ENCODE results near the gene CTNS.

CTNS gene

GRCh38 chr17:3636154-3636907, at the start of gene CTNS, which contains the start of gene SHPK:
Gene CTNS (plus strand): TSS chr17:3636760. CDS start chr17:3640207, 3,447 bp downstream.
Gene SHPK (minus strand): TSS chr17:3636250. CDS start chr17:3636219, 31 bp downstream.
- peak; percentile 88 for FAIRE-seq

DNA sequence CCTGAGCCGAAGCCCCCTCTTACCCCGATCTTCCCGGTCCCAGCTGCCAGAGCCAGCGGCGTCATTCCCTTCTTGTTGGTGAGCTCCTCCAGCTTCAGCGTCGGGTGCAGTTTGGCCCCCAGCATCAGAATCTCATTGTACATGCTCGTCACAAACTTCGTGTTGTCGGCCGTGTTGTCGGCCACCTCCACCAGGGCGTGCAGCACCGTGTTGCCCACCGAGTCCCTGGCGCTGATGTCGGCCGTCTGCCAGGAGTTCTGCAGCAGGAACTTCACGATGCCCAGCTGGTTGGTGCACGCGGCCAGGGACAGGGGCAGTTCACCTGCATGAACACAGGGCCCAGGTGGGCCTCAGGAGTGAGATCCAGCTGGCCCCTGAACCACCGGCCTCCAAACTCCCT, 46.8 kb upstream of the CTNS start:
- no peak for FAIRE-seq

GRCh38 chr17:3590231-3590630, 46.3 kb upstream of the CTNS start:
- FAIRE-seq = no peak

GRCh38 chr17:3590768-3591167, 45.8 kb upstream of the CTNS start:
- FAIRE-seq = no peak

- FAIRE-seq = no peak
Observed at GRCh38 chr17:3592216-3592860, 44.2 kb upstream of the CTNS start.

DNA sequence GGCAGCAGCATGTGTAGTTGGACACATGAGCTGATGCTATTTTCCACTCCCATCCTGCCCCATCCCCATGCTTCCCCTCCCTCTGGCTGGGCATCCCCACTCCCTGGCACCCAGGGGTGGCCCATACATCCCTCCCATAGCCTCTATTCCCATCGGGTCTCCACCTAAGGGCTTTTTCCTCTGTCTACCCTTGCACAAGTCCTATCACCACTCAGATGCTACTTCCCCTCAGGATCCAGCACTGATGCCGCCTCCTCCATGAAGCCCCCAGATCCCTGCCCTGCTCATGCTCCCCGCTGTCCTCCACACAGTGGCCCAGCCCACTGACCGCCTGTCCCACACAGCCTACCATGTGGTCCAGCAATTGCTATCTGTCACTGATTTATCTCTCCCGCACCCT, 43.2 kb upstream of the CTNS start:
- FAIRE-seq = no peak

- no peak for FAIRE-seq
Observed at GRCh38 chr17:3594051-3594800, 42.3 kb upstream of the CTNS start.

GRCh38 chr17:3594976-3595375, 41.6 kb upstream of the CTNS start:
- no peak for FAIRE-seq

GRCh38 chr17:3596804-3597464, 39.6 kb upstream of the CTNS start:
- no peak for FAIRE-seq

- no peak for FAIRE-seq
Observed at GRCh38 chr17:3598078-3598477, 38.5 kb upstream of the CTNS start.

- FAIRE-seq = no peak
Observed at GRCh38 chr17:3600529-3601205, 35.9 kb upstream of the CTNS start.

DNA sequence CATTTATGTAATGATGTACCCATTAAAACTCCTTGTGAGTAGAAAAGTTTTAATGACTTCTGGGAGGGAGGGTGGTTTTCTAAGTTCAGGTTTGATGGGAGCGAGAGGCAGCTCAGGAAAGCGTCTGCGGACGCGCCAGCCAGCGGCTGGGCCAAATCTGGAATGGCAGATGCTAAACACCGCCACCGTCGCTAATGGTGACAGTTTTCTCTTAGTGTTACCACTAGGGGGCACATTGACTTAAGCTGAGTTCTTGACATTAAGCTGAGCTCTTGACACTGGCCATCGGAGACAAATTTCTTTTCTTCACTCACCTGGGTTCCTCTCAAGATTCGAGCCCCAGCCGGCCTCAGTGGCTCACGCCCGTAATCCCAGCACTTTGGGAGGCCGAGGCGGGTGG, 34.1 kb upstream of the CTNS start:
- no peak for FAIRE-seq

- no peak for FAIRE-seq
Observed at GRCh38 chr17:3603119-3603869, 33.3 kb upstream of the CTNS start.

DNA sequence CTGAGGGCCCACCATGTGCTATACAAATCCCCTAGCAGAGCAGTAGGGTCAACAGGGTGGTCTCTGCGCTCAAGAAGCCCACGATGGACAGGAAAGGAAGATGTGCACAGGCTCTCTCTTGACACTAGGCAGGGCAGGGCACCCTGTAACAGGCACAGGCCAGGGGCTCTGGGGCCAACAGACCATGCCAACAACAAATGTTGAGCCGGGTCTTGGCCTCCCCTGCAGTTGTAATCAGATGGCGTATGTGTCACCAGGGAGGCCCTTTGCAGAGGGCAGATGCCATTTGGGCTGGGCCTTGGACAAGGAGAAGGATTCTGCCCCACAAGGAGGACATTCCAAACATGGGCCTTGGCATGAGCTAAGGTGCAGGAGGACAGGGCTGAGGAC, 32.7 kb upstream of the CTNS start:
- FAIRE-seq = no peak

DNA sequence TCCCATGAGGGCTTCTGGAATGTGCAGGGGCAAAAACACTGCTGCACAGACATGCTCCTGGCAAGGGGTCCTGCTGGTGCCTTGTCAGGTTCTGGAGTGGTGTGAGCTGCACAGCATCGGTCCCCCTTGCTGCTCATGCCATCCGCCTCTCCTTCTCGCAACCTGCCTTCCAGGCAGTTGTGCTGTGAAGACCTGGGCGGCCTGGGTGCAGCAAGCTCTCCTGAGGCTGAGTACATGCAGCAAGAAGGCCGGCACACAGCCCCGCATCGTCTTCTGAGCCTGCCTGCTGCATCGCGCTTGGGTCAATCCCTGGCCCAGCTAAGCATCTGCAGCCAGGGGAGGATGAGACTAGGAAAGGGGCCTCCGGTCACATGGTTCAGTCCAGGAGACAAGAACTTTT, 26.9 kb upstream of the CTNS start:
- FAIRE-seq = no peak

- FAIRE-seq = no peak
Observed at GRCh38 chr17:3610523-3610922, 26.0 kb upstream of the CTNS start.

DNA sequence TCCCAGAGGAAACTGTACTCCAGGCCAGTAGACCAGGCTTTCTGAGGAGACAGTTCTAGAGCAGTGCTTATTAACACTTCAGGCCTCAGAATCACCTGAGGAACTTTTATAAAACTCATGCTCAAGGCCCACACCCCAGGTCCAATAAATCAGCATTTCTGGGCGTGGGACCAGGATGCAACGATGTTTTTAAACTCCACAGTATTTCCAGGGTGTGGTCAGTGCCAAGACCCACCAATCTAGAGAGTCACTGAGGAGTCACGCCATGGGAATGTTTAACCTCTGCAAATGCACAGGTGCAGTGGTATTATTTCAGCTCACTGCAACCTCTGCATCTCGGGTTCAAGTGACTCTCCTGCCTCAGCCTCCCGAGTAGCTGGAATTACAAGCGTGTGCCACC, 23.4 kb upstream of the CTNS start:
- no peak for FAIRE-seq

DNA sequence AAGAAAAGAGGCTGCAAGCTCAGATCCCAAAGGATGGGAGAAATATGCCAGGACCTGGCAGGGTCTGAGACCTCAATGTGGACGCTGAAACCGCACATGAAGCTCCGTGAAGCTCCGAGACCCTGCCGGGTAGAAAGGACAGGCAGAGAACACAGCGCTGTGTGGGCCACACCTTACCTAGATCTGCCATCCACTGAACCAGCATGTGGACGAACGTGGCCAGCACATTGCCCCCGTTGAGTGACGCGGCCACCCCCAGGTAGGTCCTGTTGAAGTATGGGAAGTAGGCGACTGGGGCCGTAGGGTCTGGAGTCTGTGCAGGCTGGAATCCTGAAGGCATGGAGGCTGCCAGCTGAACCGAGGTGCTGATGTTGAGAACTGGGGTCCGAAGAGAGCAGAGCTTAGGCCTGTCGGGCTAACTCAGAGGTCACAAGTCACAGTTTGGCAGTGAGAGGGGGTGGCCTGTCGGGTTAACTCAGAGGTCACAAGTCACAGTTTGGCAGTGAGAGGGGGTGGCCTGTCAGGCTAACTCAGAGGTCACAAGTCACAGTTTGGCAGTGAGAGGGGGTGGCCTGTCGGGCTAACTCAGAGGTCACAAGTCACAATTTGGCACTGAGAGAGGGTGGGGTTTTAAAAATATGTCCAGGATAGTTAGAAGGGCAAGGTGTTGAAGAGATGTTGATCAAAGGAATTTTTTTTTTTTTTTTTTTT, 21.2 kb upstream of the CTNS start:
- FAIRE-seq = no peak

- no peak for FAIRE-seq
Observed at GRCh38 chr17:3621146-3621720, 15.3 kb upstream of the CTNS start.

DNA sequence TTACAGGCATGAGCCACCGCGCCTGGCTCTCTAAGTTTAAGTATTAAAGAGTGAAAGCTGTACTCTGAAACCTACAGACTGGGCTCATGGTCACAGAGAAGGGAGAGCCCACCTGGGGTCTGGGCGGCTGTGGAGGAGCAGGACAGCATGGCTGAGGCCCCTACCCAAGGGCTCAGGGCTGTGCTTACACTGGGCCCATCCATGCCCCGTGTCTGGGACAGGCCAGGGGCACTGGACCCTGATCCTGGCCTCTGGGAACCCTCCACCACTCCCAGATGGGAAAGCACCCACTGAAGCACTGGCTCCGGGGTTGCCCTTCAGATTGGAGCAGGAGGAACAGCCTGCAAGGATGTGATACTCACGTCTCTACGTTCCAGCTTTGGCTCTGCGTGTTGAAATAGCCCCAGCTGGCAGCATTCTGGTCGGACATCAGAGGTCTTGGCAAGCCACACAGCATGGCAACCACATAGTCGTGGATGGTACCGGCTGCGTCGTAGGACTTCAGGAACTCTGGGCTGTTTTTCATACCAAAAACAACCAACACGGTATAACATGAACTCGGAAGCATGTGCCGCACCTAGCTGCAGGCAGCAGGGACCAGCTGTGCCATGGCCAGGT, 13.5 kb upstream of the CTNS start:
- no peak for FAIRE-seq
